GM21717 (cell line): ENCODE results near the gene PCDHAC2.

Experiments
- ATAC-seq: cut with Tn5 transposase; IDR thresholded peaks from one replicate; pipeline ENCODE4 v1.9.1; 2021; ENCODE audit warnings: mild to moderate bottlenecking, moderate library complexity; ENCODE audit not compliant: unreplicated experiment

PCDHAC2 gene, protein sequence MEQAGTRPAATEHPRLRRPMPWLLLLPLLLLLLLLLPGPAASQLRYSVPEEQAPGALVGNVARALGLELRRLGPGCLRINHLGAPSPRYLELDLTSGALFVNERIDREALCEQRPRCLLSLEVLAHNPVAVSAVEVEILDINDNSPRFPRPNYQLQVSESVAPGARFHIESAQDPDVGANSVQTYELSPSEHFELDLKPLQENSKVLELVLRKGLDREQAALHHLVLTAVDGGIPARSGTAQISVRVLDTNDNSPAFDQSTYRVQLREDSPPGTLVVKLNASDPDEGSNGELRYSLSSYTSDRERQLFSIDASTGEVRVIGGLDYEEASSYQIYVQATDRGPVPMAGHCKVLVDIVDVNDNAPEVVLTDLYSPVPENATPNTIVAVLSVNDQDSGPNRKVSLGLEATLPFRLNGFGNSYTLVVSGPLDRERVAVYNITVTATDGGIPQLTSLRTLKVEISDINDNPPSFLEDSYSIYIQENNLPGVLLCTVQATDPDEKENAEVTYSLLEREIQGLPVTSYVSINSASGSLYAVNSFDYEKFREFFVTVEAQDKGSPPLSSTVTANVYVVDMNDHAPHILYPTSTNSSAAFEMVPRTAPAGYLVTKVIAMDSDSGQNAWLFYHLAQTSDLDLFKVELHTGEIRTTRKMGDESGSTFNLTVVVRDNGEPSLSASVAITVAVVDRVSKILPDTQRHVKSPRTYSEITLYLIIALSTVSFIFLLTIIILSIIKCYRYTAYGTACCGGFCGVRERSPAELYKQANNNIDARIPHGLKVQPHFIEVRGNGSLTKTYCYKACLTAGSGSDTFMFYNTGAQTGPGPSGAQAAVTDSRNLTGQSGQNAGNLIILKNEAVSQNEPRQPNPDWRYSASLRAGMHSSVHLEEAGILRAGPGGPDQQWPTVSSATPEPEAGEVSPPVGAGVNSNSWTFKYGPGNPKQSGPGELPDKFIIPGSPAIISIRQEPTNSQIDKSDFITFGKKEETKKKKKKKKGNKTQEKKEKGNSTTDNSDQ

DNA sequence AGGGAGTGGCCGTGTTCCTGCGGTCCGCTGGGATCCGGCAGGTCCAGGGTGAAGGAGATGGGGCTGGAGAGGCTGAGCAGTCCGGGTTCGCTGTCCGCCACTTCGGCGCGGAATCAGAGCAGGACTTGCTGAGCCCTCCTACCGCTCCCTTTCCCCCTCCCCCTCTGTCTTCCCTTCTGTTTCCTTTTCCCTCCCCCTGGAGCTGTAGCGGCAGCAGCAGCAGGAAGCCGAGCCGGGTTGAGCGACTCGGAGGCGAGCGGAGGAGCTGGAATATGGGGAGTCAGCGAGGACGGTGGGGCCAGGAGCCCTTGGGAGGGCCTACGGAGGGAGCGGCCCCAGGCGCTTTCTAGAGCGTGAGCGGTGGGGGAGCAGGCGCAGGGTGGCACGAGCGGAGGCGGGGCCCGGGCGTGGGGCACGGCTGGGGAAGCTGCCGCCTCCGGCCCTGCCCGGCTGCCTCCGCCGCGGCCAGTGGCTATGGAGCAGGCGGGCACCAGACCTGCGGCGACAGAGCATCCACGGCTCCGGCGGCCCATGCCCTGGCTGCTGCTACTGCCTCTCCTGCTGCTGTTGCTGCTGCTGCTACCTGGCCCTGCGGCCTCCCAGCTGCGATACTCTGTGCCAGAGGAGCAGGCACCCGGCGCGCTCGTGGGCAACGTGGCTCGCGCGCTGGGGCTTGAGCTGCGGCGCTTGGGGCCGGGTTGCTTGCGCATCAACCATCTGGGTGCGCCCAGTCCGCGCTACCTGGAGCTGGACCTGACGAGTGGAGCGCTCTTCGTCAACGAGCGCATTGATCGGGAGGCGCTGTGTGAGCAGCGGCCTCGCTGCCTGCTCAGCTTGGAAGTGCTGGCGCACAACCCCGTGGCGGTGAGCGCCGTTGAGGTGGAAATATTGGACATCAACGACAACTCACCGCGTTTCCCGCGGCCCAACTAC lies at the start of gene PCDHAC2:
Gene PCDHAC2 (plus strand): TSS at position 184 of the 933 bp plus-strand sequence. CDS start 291 bp downstream, at position 475.
- ATAC-seq: no peak

DNA sequence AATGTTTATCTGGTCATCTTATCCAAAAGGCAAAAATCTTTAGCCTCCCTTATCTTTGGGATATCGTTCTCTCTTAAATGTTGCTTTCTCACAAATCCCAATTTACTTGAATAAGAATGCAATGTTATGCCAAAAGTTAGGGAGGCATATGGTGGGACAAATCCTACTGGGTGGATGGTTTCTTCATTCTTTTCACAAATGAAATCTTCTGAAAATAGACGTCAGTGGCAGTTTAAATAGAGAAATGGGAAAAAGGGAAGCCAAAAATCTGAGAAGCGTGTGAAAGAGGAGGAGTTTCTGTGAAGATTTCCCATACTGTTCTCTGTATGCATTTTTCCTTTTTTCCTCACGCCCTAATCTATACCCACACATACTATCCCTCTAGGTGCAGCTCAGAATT lies 42.7 kb upstream of the PCDHAC2 start:
- no peak for ATAC-seq

DNA sequence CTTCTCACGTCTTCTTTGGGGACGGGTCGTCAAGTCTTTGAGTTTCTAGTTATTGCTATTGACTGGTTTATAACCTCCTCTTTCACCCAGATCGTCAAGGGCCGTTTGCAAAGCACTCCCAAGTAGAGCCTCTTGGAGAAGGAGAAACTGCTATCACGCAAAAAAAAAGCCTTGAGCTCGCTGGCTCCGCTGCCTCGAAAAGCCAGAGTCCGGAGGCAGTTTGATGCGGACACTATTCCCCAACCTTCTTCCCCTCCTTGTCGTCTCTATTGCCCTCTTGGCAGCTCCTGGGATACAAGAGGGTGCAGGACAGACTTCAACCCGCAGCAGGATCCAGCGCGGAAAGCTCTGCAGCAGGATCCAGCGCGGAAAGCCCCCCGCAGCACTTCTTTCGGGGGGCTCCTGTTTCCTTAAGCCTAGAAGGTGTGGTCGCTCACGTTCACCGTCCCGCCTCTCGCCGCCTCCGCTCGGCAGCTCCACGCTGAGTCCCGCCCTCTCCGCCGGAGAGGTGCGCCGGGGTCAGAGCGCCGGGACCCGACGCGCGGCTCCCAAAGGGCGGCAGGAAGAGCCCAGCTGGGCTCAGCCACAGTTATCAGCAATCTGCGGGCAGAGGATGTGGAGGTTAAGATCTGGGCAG lies 40.4 kb upstream of the PCDHAC2 start, which contains the start of gene PCDHAC1:
Gene PCDHAC1 (plus strand): TSS at position 494 of the 637 bp plus-strand sequence. CDS start 594 bp downstream, outside the sequence.
- no peak for ATAC-seq

DNA sequence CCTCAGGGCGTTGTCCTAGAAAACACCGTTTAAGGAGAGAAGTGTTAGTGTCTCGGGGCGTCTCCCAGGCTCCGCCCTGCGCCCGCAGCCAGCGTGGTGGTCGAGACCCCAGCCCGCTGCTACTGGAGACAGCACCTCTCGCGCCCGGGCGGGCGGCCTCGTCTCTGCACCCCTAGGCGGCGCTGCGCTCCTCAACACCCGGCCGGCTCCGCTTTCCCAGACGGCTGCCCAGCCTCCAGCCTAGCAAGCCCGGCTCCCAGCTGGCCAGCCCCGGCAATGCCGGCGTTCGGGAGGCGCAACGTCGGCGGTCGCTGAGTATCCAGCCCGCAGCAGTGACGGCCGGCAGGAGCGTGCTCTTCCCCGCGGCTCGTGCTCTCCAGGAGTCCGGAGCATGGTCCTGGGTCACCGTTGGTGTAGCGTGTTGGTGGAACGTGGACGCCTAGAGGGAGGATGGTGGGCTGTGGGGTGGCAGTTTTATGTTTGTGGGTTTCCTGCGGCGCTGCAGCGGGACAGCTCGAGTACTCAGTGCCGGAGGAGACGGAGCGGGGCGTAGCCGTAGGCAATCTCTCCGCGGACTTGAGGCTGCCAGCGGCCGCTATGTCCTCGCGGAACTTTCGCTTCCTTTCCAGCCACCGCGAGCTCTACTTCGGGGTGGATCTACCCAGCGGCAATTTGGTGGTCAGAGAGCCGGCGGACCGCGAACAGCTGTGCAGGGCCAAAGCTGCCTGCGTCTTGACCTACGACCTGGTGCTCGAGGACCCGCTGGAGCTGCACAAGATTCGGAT lies 39.6 kb upstream of the PCDHAC2 start:
- ATAC-seq: no peak

DNA sequence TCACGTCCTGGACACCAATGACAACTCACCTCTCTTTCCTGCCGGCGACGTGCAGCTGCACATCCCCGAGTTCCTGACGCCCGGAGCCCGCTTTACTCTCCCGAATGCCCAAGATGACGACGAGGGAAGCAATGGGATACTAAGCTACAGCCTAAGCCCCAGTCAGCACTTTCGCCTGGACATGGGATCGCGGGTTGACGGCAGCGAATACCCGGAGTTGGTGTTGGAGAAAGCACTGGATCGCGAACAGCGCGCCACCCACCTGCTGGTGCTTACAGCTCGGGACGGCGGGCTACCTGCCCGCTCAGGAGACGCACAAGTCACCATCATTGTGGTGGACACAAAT lies 39.1 kb upstream of the PCDHAC2 start:
- no peak for ATAC-seq

DNA sequence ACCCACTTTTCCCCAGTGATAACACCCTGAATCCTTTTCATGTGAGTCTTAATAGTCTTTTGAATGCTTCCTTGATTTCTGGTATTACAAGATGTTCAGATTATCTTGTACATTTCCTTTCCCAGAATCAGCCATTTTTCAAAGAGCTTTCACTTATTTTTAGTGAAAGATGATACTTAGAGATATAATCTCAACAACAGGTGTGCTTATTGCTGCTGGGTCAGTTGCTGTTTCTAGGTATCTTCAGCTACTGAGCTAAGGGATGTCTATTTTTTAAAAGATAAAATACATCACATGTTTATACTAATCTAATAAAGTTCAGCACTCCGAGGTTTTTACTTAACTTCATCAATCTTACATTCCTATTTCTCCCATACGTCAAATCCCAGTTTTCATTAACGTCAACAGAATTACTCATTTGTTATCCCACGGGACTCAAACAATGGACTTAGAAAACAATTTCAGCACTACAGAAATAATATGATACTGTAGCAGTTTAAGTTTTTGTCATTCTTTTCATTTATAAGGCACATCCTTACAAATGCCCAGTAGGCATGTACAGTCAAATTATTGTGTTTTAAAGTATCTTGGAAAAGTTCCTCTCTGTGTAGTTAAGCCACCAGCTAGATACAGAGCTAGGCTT lies 31.2 kb upstream of the PCDHAC2 start:
- ATAC-seq: no peak

DNA sequence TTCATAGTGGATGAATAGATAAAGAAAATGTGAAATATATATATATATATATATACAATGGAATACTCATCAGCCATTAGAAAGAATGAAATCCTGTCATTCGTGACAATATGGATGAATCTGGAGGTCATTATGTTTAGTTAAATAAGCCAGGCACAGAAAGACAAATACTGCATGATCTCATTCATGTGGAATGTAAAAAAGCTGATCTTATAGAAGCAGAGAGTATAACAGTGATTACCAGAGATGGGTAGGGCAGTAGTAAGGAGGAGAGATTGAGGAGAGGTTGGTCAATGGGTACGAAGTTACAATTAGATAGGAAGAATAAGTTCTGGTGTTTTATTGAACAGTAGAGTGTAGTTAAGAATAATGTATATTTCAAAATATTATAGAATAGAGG lies 19.7 kb upstream of the PCDHAC2 start:
- ATAC-seq: no peak

DNA sequence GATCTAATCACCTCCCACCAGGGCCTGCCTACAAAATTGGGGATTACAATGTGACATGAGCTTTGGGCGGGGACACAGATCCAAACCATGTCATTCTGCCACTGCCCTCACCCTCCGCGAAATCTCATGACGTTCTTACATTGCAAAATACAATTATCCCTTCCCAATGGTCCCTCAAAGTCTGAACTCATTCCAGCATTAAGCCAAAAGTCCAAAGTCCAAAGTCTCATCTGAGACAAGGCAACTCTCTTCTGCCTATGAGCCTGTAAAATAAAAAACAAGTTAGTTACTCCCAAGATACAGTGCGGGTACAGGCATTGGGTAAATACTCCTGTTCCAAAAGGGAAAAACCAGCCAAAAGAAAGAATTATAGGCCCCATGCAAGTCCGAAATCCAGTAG lies 14.6 kb upstream of the PCDHAC2 start:
- no peak for ATAC-seq

DNA sequence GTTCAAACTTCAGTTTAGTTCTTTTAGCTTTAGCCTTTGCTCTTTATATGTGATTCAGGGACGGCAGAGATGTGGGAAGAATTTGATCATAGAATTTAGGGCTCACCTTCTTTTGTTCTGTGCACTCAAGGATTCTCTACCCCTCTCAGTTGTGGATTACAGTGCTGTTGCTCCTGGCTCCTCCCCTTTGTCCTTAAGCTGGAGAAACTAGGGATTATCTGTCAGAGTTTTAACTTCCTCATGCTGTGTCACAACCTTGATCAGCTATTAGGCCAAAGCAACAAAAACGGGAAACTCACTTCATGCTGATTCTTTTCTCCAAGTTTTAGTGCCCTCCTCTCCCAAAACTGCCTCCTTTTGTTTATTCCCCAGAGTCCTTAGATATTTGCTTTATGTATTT lies 13.0 kb upstream of the PCDHAC2 start:
- no peak for ATAC-seq

DNA sequence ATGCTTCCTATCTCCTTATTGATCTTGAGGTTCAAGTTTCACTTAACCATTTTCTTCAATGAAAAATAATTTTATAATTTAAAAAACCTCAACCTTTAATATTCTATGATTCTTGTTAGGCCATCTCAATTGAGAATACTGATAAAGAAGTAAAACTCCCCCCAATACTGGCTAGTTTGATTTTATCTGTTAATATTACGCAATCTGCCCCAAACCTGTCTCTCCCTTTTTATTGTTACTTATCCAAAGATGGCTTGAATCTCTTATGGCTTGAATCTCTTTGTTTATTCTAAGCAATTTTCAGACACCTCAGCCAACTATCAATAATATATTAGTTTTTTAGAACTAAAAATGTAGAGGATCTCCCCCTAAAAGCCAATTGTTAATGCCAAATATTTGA lies 4.1 kb upstream of the PCDHAC2 start:
- no peak for ATAC-seq

DNA sequence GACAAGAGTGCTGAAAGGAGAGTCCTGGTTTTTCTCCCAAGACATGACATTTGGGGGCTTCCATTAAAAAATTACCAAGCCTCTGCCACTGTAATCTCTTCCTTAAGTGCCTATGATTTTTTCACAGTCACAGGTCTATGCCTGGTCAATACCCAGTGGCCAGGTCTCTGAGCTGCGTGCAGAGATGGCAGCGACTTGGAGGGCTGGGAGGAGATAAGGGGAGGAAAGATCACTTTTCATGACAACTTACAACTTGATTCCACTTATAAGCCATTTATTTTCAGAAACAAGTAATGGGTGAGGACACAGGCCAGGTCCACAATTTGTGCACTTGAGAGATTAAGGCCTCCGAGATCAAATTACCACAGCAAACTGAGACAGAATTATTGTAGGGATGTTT lies 1.9 kb upstream of the PCDHAC2 start:
- no peak for ATAC-seq

DNA sequence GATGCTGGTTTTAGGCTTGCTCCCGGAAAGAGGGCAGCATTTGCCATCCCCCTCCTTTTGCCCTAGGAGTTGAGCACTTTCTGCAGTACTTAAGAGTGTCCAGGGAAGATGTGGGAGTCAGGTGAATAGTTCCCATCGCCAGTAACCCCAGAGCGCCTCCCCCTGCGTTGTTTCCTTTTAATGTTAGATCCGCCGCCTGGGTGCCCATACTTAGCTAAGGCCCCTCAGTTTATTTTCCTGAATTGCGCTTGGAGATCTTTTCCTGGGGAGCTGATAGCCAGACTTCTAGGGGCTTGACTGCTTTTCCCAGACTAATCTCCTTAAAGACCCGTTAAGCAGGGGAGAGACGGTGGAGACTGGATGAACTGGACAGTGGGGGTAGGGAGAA lies 377 bp upstream of the PCDHAC2 start:
- ATAC-seq: no peak

DNA sequence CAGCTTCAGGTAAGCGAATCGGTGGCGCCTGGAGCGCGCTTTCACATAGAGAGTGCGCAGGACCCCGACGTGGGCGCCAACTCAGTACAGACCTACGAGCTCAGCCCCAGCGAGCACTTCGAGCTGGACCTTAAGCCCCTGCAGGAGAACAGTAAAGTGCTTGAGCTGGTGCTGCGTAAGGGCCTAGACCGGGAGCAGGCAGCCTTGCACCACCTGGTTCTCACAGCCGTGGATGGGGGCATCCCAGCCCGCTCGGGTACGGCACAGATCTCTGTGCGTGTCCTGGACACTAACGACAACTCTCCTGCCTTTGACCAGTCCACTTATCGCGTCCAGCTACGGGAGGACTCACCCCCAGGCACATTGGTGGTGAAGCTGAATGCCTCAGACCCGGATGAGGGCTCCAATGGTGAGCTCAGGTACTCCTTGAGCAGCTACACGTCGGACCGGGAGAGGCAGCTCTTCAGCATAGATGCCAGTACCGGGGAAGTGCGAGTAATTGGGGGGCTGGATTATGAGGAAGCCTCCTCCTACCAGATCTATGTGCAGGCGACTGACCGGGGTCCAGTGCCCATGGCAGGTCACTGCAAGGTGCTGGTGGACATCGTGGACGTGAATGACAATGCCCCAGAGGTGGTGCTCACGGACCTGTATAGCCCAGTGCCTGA lies 1.1 kb downstream of the PCDHAC2 start:
- ATAC-seq: no peak

DNA sequence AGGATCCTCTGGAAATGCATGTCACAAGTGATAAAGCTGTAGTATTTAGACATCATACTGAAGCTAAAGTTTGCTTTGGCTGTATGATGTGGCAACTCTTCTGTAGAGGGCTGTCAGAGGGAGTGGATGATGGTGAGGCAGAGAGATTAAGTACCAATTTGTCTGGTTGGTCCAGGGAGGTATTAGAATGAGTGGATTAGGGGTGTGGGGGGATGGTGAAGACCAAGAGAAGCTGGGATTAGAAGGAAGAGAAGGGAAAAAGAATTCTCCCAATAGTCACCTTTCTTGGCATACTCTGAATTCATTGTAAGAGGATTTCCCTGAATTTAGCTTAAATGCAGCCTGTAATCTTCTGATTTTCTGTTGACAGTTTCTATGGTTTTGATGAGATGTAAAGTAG lies 3.6 kb downstream of the PCDHAC2 start:
- no peak for ATAC-seq

DNA sequence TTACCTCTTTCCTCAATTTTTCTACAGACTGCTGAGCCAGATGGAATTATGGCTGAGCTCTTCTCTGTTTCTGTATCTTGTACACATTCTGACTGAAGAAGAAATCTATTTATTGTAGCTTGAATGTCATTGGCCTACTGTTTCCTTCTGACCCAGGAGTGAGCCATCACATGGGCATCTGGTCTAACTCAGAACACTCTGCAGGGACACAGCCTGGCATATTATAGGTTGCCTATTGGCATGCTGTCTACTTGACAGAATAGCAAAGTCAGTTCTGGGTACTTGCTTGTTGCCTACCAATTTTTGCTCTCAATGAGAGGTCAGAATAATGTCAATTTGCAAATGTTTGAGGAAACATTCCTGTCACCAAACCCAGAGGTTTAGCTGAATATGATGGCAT lies 7.3 kb downstream of the PCDHAC2 start:
- no peak for ATAC-seq

DNA sequence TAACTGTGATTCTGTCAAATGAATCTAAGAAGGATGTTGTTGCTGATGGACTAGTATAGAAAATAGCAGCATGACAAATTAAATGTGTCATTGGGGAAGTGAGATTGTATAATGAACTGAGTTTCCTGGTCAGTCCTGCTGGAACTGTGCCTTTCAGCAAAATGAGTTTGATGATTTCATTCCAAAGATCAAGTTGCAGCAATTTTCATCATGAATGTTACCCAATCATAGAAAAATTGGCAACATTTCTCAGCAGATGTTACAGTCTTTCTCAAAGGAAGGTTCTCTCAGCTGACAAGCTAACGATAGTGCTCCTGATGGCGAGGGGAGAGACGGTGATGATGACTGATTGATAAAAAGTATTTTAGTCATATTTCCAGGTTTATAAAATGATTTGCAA lies 10.7 kb downstream of the PCDHAC2 start:
- no peak for ATAC-seq

DNA sequence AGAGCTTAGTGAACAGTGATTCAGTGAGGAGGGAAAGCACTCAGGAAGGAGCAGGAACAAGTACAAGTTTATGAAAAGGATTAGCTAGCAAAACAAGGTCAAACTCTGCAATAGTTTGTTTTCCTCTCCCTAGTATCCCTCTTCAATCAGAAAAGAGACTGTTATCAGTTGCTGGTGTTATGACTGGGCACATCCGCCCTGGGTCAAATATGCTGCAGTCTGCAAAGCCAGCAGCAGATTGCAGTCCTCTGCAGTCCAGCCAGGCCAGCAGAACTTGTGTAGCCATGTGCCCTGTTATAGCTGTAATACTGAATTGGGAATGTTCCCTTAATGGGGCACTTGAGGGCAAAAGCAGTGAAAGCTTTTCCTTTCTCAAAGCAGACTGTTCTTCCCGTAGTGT lies 12.0 kb downstream of the PCDHAC2 start:
- ATAC-seq: no peak

DNA sequence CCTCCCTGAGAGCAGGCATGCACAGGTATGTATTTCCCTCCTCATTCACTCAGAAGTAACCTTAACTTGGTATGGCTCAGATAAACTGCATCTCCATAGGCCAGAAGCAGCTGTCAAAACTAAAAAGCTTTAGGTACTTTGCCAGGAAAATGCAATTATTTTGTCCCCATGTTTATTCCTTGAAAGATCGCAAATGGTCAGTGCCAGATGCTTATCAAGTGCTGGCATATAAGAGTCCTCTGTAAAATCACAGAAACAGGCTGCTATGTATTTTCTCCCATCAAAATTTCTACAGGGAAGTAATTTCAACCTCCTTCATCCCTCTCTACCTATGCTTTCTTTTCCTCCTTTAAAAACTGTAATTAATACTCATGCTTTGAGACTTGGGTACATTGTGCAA lies 12.7 kb downstream of the PCDHAC2 start:
- no peak for ATAC-seq
